HepG2 (cell line): ENCODE data around the gene RNF133. TPM values are rescaled to one million over a fixed set of nuclear protein-coding genes. Genes with fewer than 3 reads are reported as not detected.

Source experiments
- ATAC-seq: fragments of 200-7000 bp; cut with Tn5 transposase; 3 replicates; pipeline ENCODE4 v1.9.1; 2020; ENCODE audit warnings: mild to moderate bottlenecking, moderate library complexity
- BruUV-seq: library from RNA; stranded (reverse); fragments of 400-500 nt; replicated peaks from 2 replicates; lab custom pipeline; 2021; lab: Mats Ljungman, UMichigan
- CTCF ChIA-PET: fragments of 300-600 bp; formaldehyde crosslinking; extraction: SDS; loops from one replicate; lab custom pipeline; 2021; ENCODE audit warnings: low total read pairs, inconsistent platforms, low intra/inter-chr PET ratio; lab: Yijun Ruan, JAX
- POLR2A ChIA-PET: fragments of 350-600 bp; sonication (Branson Sonifier 250); formaldehyde crosslinking; loops from one replicate; lab custom pipeline; 2020; ENCODE audit warnings: antibody characterized with exemption, inconsistent platforms; lab: Yijun Ruan, JAX
- DNase-seq: peaks from one replicate; pipeline ENCODE4 v3.0.0-alpha.2; 2015; ENCODE audit warnings: low spot score
- FAIRE-seq: peaks from 3 replicates; lab custom pipeline; 2011; peaks lifted over from hg19 to GRCh38; lab: Jason Lieb, UNC
- H2AFZ ChIP-seq: one replicate; pipeline ENCODE4 v1.6.1; 2011; ENCODE audit warnings: low read length, inconsistent platforms
- H3K27ac ChIP-seq: fragments of 300-600 bp; 3 replicates; pipeline ENCODE4 v1.8.0; 2011; ENCODE audit warnings: mixed run types, mild to moderate bottlenecking, mixed read lengths, low read length, inconsistent platforms; ENCODE audit not compliant: insufficient read depth; ENCODE audit errors: extremely low read length
- H3K27me3 ChIP-seq, 2 experiments: fragments of 200-600 bp in 1 of 2; 2 replicates in 1 of 2; 3 replicates in 1 of 2; pipeline versions ENCODE4 v1.6.0 to v1.8.0; 2011; ENCODE audit warnings: low read length in 2 of 2, mild to moderate bottlenecking in 2 of 2, moderate library complexity in 2 of 2, inconsistent platforms in 1 of 2; ENCODE audit not compliant: insufficient read depth in 2 of 2, control insufficient read depth in 1 of 2
- H3K36me3 ChIP-seq, 2 experiments: fragments of 200-600 bp in 1 of 2; replicated peaks in 1 of 2; 2 replicates in 1 of 2; 3 replicates in 1 of 2; pipeline versions ENCODE4 v1.5.1 to v1.8.0; 2011; ENCODE audit warnings: low read length in 2 of 2, inconsistent platforms in 1 of 2; ENCODE audit not compliant: insufficient read depth in 2 of 2, control insufficient read depth in 1 of 2
- H3K4me1 ChIP-seq: 2 replicates; pipeline ENCODE4 v1.5.1; 2012; ENCODE audit warnings: low read length, inconsistent platforms; ENCODE audit not compliant: insufficient read depth
- H3K4me2 ChIP-seq: 2 replicates; pipeline ENCODE4 v1.6.0; 2011; ENCODE audit warnings: low read depth, low read length, inconsistent platforms
- H3K4me3 ChIP-seq, 3 experiments: fragments of 200-600 bp in 1 of 3; sonication (generic), shearing (Covaris generic) in 1 of 3; replicated peaks in 1 of 3; 2 replicates each; pipeline ENCODE4 v1.5.1; 2011 to 2016; ENCODE audit warnings: low read length in 3 of 3, inconsistent platforms in 2 of 3, low read depth in 2 of 3, mild to moderate bottlenecking in 2 of 3, control low read depth in 1 of 3, mixed read lengths in 1 of 3; ENCODE audit not compliant: insufficient read depth in 1 of 3
- H3K79me2 ChIP-seq: one replicate; pipeline ENCODE4 v1.6.1; 2011; ENCODE audit warnings: low read length, inconsistent platforms; ENCODE audit not compliant: insufficient read depth
- H3K9ac ChIP-seq: 2 replicates; pipeline ENCODE4 v1.6.0; 2011; ENCODE audit warnings: mild to moderate bottlenecking, low read depth, low read length, inconsistent platforms; ENCODE audit not compliant: insufficient read depth
- H3K9me3 ChIP-seq: 2 replicates; pipeline ENCODE4 v1.5.1; 2012; ENCODE audit warnings: mild to moderate bottlenecking, low read length
- H4K20me1 ChIP-seq: 2 replicates; pipeline ENCODE4 v1.6.0; 2011; ENCODE audit warnings: inconsistent platforms, mild to moderate bottlenecking, low read length, moderate library complexity; ENCODE audit not compliant: insufficient read depth
- BATF2 ChIP-seq: sonication (generic); formaldehyde crosslinking; IDR thresholded peaks from 2 replicates; pipeline ENCODE4 v1.8.0; 2022; ENCODE audit warnings: mild to moderate bottlenecking, missing genetic modification reagents, moderate library complexity
- CEBPZ ChIP-seq: IDR thresholded peaks from 2 replicates; pipeline ENCODE4 v1.6.1; 2012; ENCODE audit warnings: low read length, improper control_type of control experiment
- FOXP4 ChIP-seq: sonication (generic); formaldehyde crosslinking; IDR thresholded peaks from 2 replicates; pipeline ENCODE4 v1.4.0; 2020; ENCODE audit warnings: missing genetic modification reagents
- GTF3A ChIP-seq: sonication (generic); formaldehyde crosslinking; conservative IDR thresholded peaks from 2 replicates; pipeline ENCODE4 v1.4.0; 2020; ENCODE audit warnings: mild to moderate bottlenecking, missing genetic modification reagents
- IRF9 ChIP-seq: sonication (generic); formaldehyde crosslinking; IDR thresholded peaks from 2 replicates; pipeline ENCODE4 v1.8.0; 2022; ENCODE audit warnings: missing genetic modification reagents, mild to moderate bottlenecking, borderline replicate concordance
- LCORL ChIP-seq, 2 experiments: fragments of 450-650 bp in 1 of 2; sonication (generic) in 1 of 2; formaldehyde crosslinking in 1 of 2; IDR thresholded peaks; 2 replicates each; pipeline versions ENCODE4 v1.5.0 to v1.6.1; 2017 to 2020; ENCODE audit warnings: antibody characterized with exemption in 1 of 2, missing genetic modification reagents in 1 of 2
- NFATC3 ChIP-seq: sonication (generic); formaldehyde crosslinking; IDR thresholded peaks from 2 replicates; pipeline ENCODE4 v1.5.1; 2020; ENCODE audit warnings: mild to moderate bottlenecking, missing genetic modification reagents
- NR2F2 ChIP-seq: IDR thresholded peaks from 2 replicates; pipeline ENCODE4 v1.6.1; 2012; ENCODE audit warnings: low read depth, inconsistent platforms, borderline replicate concordance
- SOX6 ChIP-seq, 2 experiments: fragments of 450-650 bp in 1 of 2; sonication (generic) in 1 of 2; formaldehyde crosslinking in 1 of 2; IDR thresholded peaks; 2 replicates each; pipeline versions ENCODE4 v1.4.0 to v1.6.1; 2017 to 2020; ENCODE audit warnings: antibody characterized with exemption in 1 of 2, mild to moderate bottlenecking in 1 of 2, missing genetic modification reagents in 1 of 2
- ZBTB8A ChIP-seq: sonication (generic); formaldehyde crosslinking; IDR thresholded peaks from 2 replicates; pipeline ENCODE4 v1.4.0; 2020; ENCODE audit warnings: mild to moderate bottlenecking, low read depth, missing genetic modification reagents, borderline replicate concordance
- ZNF7 ChIP-seq: IDR thresholded peaks from 2 replicates; pipeline ENCODE4 v1.6.1; 2016; ENCODE audit warnings: missing biosample characterization, missing genetic modification reagents
- ZNF800 ChIP-seq: sonication (generic); formaldehyde crosslinking; IDR thresholded peaks from 2 replicates; pipeline ENCODE4 v1.4.0; 2020; ENCODE audit warnings: missing genetic modification reagents
- ZNF878 ChIP-seq: sonication (generic); formaldehyde crosslinking; IDR thresholded peaks from 2 replicates; pipeline ENCODE4 v1.8.1; 2023; ENCODE audit warnings: mild to moderate bottlenecking, missing genetic modification reagents, moderate library complexity
- ZSCAN25 ChIP-seq: sonication (generic); formaldehyde crosslinking; IDR thresholded peaks from 2 replicates; pipeline ENCODE4 v1.8.0; 2022; ENCODE audit warnings: mild to moderate bottlenecking, missing genetic modification reagents
- WGBS: methylation state at CpG from one replicate; pipeline ENCODE4 v1.1.6; 2017; ENCODE audit warnings: low lambda C conversion rate; 5-methylcytosine and 5-hydroxymethylcytosine counted together
- in situ Hi-C: cut with HindIII; loops from 2 replicates; pipeline ENCODE4 v1.10.0; 2017; ENCODE audit warnings: low pct_unique_long_range_greater_than_20kb; ENCODE audit not compliant: extremely low pct_ligation_motif_present
- intact Hi-C: fragments of 100-400 bp; cut with micrococcal nuclease; formaldehyde crosslinking; loops from one replicate; pipeline ENCODE4 v1.10.0; 2022; ENCODE audit not compliant: unreplicated experiment
- polyA plus RNA-seq, 8 experiments: library from polyadenylated mRNA; depleted of rRNA in 3 of 8; stranded (reverse) in 7 of 8; unstranded in 1 of 8; fragments of >200 nt; fragmentation: Illumina TruSeq in 4 of 8; extraction: Trizol in 4 of 8; gene quantifications; 2 replicates each; pipeline versions ENCODE4 v1.2.1 to v1.2.3, GENCODE V29; 2011 to 2016; ENCODE audit warnings: low read depth in 4 of 8, missing spikeins in 1 of 8, mixed read lengths in 1 of 8; ENCODE audit not compliant: insufficient read depth in 1 of 8
- total RNA-seq, 5 experiments: library from RNA; depleted of rRNA; stranded (reverse); fragments of >200 nt; fragmentation: Illumina TruSeq; extraction: Trizol; gene quantifications; 2 replicates each; pipeline ENCODE4 v1.2.3, GENCODE V29; 2016; ENCODE audit warnings: low read depth in 1 of 5

RNF133 gene
- total and polyA plus RNA-seq, 2 of the 13 experiments (the other 11 are each of a cell fraction or from before 2014, with no cell fraction given): 0.13 to 1.00 TPM

GRCh38 chr7:122658856-122659255 is 40.1 kb downstream of the RNF133 start:
- intact Hi-C loops: no loop called here
- H3K9me3 ChIP-seq: no peaks in the 10 kb centered on the region
- ATAC-seq (no peak), DNase-seq (no peak), FAIRE-seq (no peak)
- no peaks in the 10 kb centered on the region for H3K27me3 ChIP-seq
- no peaks in the 10 kb centered on the region for H3K4me1 ChIP-seq
- H3K36me3 ChIP-seq: no peaks in the 10 kb centered on the region; a peak in 1 of 5 replicates
- in situ Hi-C loops: no loop called here
- no peak overlapping the region for H3K27ac ChIP-seq
- WGBS: 93% methylated on average over 2 of the region's 2 CpGs
- H3K4me3 ChIP-seq: no peak overlapping the region
- no peak overlapping the region for H3K4me2 ChIP-seq
- POLR2A ChIA-PET: no interaction called here
- H2AFZ ChIP-seq: no peak overlapping the region
- H4K20me1 ChIP-seq: no peaks in the 10 kb centered on the region
- H3K9ac ChIP-seq: no peak overlapping the region
- CTCF ChIA-PET: no interaction called here
- H3K79me2 ChIP-seq: no peaks in the 10 kb centered on the region
- no TSS peak for BruUV-seq
- TF ChIP-seq SOX6 (IDR thresholded peaks at IDR 0.05) (no peak), SOX6 (CRISPR knock-in tag; IDR thresholded peaks at IDR 0.05) (no peak), BATF2 (no peak), ZNF800 (no peak), LCORL (IDR thresholded peaks at IDR 0.05) (no peak), LCORL (CRISPR knock-in tag; IDR thresholded peaks at IDR 0.05) (no peak), ZNF878 (CRISPR knock-in tag) (no peak), IRF9 (CRISPR knock-in tag) (no peak), ZSCAN25 (CRISPR knock-in tag) (no peak), ZNF7 (CRISPR knock-in tag) (no peak), FOXP4 (no peak), NR2F2 (no peak), NFATC3 (no peak), GTF3A (CRISPR knock-in tag) (no peak), CEBPZ (no peak), ZBTB8A (CRISPR knock-in tag) (no peak)
